H1 (cell line): Measurements from ENCODE around the gene KHDRBS1.
A peak's percentile ranks its signal among the peaks of the same experiment; 100 is the strongest.

Source experiments
- BRCA1 ChIP-seq: IDR thresholded peaks from 2 replicates; pipeline ENCODE4 v1.6.1; 2012; ENCODE audit warnings: low read depth, low read length, improper control_type of control experiment
- CREB1 ChIP-seq: IDR thresholded peaks from 2 replicates; pipeline ENCODE4 v1.6.1; 2012; ENCODE audit warnings: inconsistent platforms
- GABPA ChIP-seq: IDR thresholded peaks from 2 replicates; pipeline ENCODE4 v1.6.1; 2011; ENCODE audit warnings: mild to moderate bottlenecking, low read length, moderate library complexity, borderline replicate concordance; ENCODE audit not compliant: insufficient read depth
- POLR2AphosphoS5 ChIP-seq: IDR thresholded peaks from 2 replicates; pipeline ENCODE4 v1.6.1; 2011; ENCODE audit warnings: low read depth, low read length
- SRF ChIP-seq: IDR thresholded peaks from 2 replicates; pipeline ENCODE4 v1.6.1; 2011; ENCODE audit warnings: mild to moderate bottlenecking, low read depth, low read length, moderate library complexity

- TF ChIP-seq SRF (no peak), CREB1 (no peak), POLR2AphosphoS5 (0 out of 2 replicates have a peak, but pooled peaks have one; percentile 7), BRCA1 (no peak), GABPA (no peak)
Observed at GRCh38 chr1:32014199-32014947, 705 bp downstream of the KHDRBS1 start.
